Hepatocyte (in vitro differentiated cells): ENCODE data around the gene C8B. TPM values are rescaled to one million over a fixed set of nuclear protein-coding genes. Genes with fewer than 3 reads are reported as not detected.

ENCODE experiments used
- DNase-seq: peaks from one replicate; pipeline ENCODE4 v3.0.0-alpha.2; 2016; ENCODE audit warnings: low spot score
- H2AFZ ChIP-seq: fragments of 200-600 bp; sonication (generic); 2 replicates; pipeline ENCODE4 v1.6.0; 2016; ENCODE audit warnings: antibody characterized with exemption, mild to moderate bottlenecking
- H3K27ac ChIP-seq: fragments of 200-600 bp; sonication (generic); 2 replicates; pipeline ENCODE4 v1.5.1; 2016; ENCODE audit warnings: mild to moderate bottlenecking
- H3K27me3 ChIP-seq: fragments of 200-600 bp; sonication (generic); 2 replicates; pipeline ENCODE4 v1.6.1; 2016
- H3K36me3 ChIP-seq: fragments of 200-600 bp; sonication (generic); replicated peaks from 2 replicates; pipeline ENCODE4 v1.5.1; 2016; ENCODE audit warnings: low read depth; ENCODE audit not compliant: insufficient read depth
- H3K4me1 ChIP-seq: fragments of 200-600 bp; sonication (generic); 2 replicates; pipeline ENCODE4 v1.5.1; 2016; ENCODE audit warnings: mild to moderate bottlenecking, moderate library complexity; ENCODE audit not compliant: insufficient read depth
- H3K4me2 ChIP-seq: fragments of 200-600 bp; sonication (generic); 2 replicates; pipeline ENCODE4 v1.6.0; 2016
- H3K4me3 ChIP-seq: fragments of 200-600 bp; sonication (generic); 2 replicates; pipeline ENCODE4 v1.5.1; 2016; ENCODE audit warnings: mild to moderate bottlenecking
- H3K79me2 ChIP-seq: fragments of 200-600 bp; sonication (generic); 2 replicates; pipeline ENCODE4 v1.6.0; 2017; ENCODE audit warnings: mild to moderate bottlenecking
- H3K9me2 ChIP-seq: fragments of 200-600 bp; sonication (generic); replicated peaks from 2 replicates; pipeline ENCODE4 v1.6.0; 2017; ENCODE audit warnings: mild to moderate bottlenecking; ENCODE audit not compliant: insufficient read depth
- H3K9me3 ChIP-seq: fragments of 200-600 bp; sonication (generic); 2 replicates; pipeline ENCODE4 v1.5.1; 2016; ENCODE audit warnings: low read depth, mild to moderate bottlenecking
- H4K20me1 ChIP-seq: fragments of 200-600 bp; sonication (generic); 2 replicates; pipeline ENCODE4 v1.6.0; 2016; ENCODE audit warnings: mild to moderate bottlenecking; ENCODE audit not compliant: insufficient read depth, poor library complexity, severe bottlenecking
- CTCF ChIP-seq: fragments of 200-600 bp; sonication (generic); IDR thresholded peaks from 2 replicates; pipeline ENCODE4 v1.5.1; 2016; ENCODE audit warnings: antibody characterized with exemption, mild to moderate bottlenecking; ENCODE audit not compliant: poor library complexity
- EZH2 ChIP-seq: fragments of 200-600 bp; sonication (generic); IDR thresholded peaks from 2 replicates; pipeline ENCODE4 v1.6.1; 2016; ENCODE audit warnings: antibody characterized with exemption, mild to moderate bottlenecking, borderline replicate concordance
- EZH2phosphoT487 ChIP-seq: fragments of 200-600 bp; sonication (generic); IDR thresholded peaks from one replicate; pipeline ENCODE4 v1.6.1; 2018; ENCODE audit warnings: antibody characterized with exemption, mild to moderate bottlenecking, low read depth, moderate library complexity; ENCODE audit not compliant: unreplicated experiment, severe bottlenecking
- WGBS: methylation state at CpG from one replicate; pipeline ENCODE4 v1.1.6; 2016; ENCODE audit warnings: low lambda C conversion rate; ENCODE audit errors: missing lambda C conversion rate; 5-methylcytosine and 5-hydroxymethylcytosine counted together
- polyA plus RNA-seq: library from polyadenylated mRNA; unstranded; fragments of >200 nt; fragmentation: Nextera tagmentation; extraction: Ambion mirVana; gene quantifications from 2 replicates; pipeline ENCODE4 v1.2.1, GENCODE V29; 2016
- total RNA-seq: library from RNA; depleted of rRNA; stranded (reverse); fragments of >200 nt; gene quantifications from 2 replicates; pipeline ENCODE4 v1.2.3, GENCODE V29; 2014

C8B gene
- total and polyA plus RNA-seq, 2 experiments from 2014 or later, result 22.1 to 29.0 TPM

- 94% methylated on average over 6 of the region's 6 CpGs for WGBS
- H2AFZ ChIP-seq, result no peak overlapping the region
- H3K36me3 ChIP-seq, result no peaks in the 10 kb centered on the region
- H3K79me2 ChIP-seq, result no peaks in the 10 kb centered on the region
- no peaks in the 10 kb centered on the region for H3K9me3 ChIP-seq
- TF ChIP-seq EZH2phosphoT487 (no peak), EZH2 (no peak), CTCF (no peak)
- no peak for DNase-seq
- no peaks in the 10 kb centered on the region for H3K9me2 ChIP-seq
- H3K4me2 ChIP-seq, result no peak overlapping the region
- no peaks in the 10 kb centered on the region for H3K27me3 ChIP-seq
- H3K27ac ChIP-seq, result no peak overlapping the region
- H3K4me3 ChIP-seq, result no peak overlapping the region
- H3K4me1 ChIP-seq, result no peaks in the 10 kb centered on the region
- no peaks in the 10 kb centered on the region for H4K20me1 ChIP-seq
Measured at GRCh38 chr1:56881417-56881816, 84.4 kb downstream of the C8B start.

- Histone ChIP-seq H3K27me3 (no peaks in the 10 kb centered on the region), H4K20me1 (no peaks in the 10 kb centered on the region), H3K4me2 (no peak overlapping the region), H2AFZ (no peak overlapping the region), H3K27ac (no peak overlapping the region), H3K79me2 (no peaks in the 10 kb centered on the region), H3K4me1 (no peaks in the 10 kb centered on the region), H3K36me3 (no peaks in the 10 kb centered on the region), H3K9me3 (no peaks in the 10 kb centered on the region), H3K4me3 (no peak overlapping the region), H3K9me2 (no peaks in the 10 kb centered on the region)
- DNase-seq, result no peak
- WGBS, result 95% methylated on average over 1 of the region's 1 CpG
- TF ChIP-seq CTCF (no peak), EZH2phosphoT487 (no peak), EZH2 (no peak)
Measured at GRCh38 chr1:56880774-56881173, 85.0 kb downstream of the C8B start.

Other genes with a start within 250 kb of the C8B start
- gene FYB2, start 146.6 kb downstream of the C8B start, total RNA-seq, result 15.3 and 15.5 TPM in 2 replicates
- 18.6 and 21.0 TPM in 2 replicates for gene FYB2, start 146.6 kb downstream of the C8B start, polyA plus RNA-seq
- gene C8A, start 111.2 kb downstream of the C8B start, total RNA-seq, result 5.8 and 8.2 TPM in 2 replicates
- 2.8 and 6.1 TPM in 2 replicates for gene C8A, start 111.2 kb downstream of the C8B start, polyA plus RNA-seq